HG02642 (cell line): ENCODE data around the gene SLC22A23.

Source experiments
- ATAC-seq: cut with Tn5 transposase; IDR thresholded peaks from one replicate; pipeline ENCODE4 v1.9.1; 2021; ENCODE audit warnings: mild to moderate bottlenecking; ENCODE audit not compliant: unreplicated experiment, poor library complexity

The SLC22A23 gene

DNA sequence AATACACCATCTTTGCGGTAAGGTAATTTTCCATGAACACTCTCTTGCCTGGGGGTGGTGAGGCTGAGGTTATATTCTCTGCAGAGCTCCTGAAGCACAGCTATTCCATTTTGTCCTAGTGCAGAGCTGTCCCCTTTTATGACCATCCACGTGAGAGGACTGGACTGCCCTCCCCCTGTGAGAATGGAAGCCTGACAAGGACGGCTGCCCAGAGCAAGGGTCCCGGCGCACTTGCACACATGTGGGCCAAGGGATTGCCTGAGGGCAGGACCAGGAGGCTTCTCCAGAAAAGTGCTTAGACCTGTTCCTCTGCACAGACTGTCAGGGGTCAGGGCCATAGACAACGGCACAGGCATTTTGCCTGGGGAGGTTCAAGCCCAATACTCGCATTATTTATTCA, 48.2 kb downstream of the SLC22A23 start:
- no peak for ATAC-seq

DNA sequence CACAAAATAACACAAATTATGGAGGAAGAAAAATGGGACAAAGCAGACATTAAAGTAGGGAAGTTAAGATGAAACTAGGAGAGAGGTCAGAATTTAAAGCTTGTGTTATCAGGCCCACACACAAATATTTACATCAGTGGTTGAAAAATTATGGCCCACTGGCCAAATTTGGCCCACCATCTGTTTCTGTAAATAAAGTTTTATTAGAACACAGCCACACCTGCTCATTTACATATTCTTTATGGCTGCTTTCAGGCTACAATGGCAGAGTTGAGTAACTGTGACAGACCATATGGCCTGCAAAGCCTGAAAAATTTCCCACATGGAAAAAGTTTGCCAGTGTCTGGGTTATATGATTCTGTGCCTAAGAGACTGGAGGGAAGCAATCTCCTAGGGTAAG, 49.0 kb downstream of the SLC22A23 start:
- ATAC-seq, result no peak

DNA sequence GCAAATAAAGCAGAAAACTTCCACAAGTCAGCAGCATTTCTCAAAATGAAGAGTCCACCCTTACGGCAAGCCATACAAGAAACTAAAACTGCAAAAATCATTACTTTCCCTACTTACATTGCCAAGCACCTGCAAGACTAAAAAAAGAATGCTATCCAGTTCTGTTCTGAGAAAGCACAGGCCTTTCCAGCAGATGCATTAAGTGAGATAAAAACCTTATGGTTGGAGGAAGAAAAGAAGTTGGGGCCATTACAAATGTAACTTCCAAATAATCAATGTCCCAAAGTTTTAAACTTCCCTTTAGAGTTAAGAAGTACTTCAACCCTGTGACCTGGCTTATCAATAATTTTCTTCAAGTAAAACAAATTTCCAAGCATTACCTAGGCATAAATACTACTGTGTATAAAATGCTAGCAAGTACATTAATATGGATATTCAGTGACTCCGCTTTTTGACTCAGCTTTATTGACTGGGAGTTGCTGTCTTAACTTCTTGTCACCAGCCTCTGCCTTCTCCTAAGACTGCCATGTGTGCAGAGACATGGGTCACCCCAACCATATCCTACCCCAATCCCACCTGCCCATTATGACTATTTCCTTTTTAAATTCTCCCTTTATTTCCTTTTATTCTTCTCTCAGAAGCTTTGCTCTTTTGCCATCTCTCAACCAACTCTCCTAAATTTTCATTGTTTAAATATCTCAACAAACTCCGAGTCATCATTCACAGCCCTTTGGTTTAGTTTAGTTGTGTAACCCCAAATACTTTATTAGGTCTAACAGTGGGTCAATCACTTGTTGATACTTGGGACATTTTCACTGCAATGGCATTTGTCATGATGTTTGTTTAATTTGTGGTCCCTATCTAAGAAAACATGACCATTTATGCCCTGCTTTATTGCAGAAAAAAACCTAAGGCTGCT, 49.7 kb downstream of the SLC22A23 start:
- ATAC-seq, result no peak

DNA sequence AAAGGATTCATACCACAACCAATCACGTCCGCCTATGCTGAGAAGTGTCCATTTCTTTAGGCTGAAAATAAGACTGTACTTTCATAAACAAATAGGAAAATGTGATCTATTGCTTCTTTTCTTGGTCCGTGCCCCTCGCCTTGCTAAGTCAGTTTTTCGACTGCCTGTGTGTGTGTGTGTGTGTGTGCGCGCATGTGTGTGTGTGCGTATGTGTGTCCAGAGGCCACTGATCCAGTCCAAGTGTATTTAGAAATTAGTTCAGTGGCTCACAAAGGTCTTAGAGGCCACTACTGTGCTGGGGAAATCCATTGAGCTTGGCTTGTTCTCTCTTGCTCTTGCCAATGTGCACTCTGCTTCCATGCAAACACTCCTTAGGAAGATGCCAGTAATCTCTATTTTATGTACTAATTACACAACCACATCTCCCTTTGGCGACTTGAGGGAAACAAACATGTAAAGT, 50.5 kb downstream of the SLC22A23 start:
- ATAC-seq, result no peak

DNA sequence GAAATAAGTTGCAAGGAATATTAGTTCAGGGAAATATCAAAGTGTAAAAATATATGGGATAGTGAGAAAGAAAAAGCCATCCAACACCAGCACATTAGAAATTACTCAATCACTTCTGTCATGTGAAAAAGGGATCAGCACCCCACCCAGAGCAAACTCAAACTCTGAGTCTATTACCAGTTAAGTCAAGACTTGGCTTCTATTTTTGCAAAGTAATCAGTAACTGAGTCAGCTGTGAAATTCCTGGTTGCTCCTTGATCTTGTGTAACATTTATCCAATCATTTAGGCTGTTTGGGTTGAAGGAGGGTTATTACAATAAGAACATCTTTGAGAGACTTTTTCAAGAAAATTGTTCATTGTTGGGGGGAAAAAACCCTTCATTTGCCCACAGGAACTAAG, 51.2 kb downstream of the SLC22A23 start:
- ATAC-seq, result no peak

- ATAC-seq, result no peak
Observed at GRCh38 chr6:3405182-3405518, 51.7 kb downstream of the SLC22A23 start.

DNA sequence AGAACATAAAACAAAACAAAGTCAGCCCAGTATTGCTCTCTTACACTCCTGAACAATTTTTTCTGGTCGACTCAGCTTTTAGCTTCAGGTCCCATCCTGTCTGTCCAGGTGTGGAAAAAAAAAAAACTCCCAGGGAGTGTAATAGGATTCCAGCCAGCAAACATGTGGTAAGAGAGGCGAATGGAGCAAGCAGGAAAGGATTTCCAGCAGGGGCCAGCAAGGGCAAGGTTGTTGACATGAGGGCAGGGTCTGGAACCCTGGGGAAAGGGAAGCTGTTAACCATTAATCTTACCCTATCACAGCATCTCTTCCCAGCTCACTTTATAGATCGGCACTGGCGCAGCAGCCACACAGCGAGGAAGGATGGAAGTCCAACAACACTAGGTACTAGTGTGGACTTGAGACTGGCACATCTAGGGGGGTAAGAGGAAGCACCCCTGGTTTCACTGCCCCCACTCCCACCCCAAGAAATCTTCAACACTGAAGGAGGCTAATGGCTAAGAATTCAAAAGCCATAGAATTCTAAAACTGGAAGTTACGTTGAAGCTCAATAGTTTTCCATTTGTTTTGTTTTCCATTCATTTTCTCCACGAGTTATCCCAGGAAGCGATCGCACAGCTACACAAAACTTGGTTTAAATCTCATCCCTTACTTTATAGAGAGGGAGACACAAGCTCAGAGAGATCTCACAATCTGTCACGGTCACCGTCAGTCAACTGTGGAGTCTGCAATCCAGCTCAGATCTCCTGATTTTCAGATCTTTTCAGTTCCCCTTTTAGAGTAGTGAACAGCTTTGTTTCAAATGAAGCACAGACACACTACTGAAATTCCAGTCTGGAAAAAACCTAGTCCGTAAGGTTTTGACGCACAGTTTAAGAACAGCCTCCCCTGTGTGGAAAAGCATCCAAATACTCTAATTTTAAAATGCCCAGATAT, 53.3 kb downstream of the SLC22A23 start:
- ATAC-seq, result no peak

- ATAC-seq, result no peak
Observed at GRCh38 chr6:3402310-3403237, 54.3 kb downstream of the SLC22A23 start.

- ATAC-seq, result no peak
Observed at GRCh38 chr6:3400162-3400561, 56.7 kb downstream of the SLC22A23 start.

GRCh38 chr6:3398755-3399696, 57.8 kb downstream of the SLC22A23 start:
- no peak for ATAC-seq

GRCh38 chr6:3398165-3398562, 58.7 kb downstream of the SLC22A23 start:
- ATAC-seq, result no peak

- no peak for ATAC-seq
Observed at GRCh38 chr6:3397229-3398164, 59.4 kb downstream of the SLC22A23 start.

- ATAC-seq, result no peak
Observed at GRCh38 chr6:3396503-3397180, 60.2 kb downstream of the SLC22A23 start.

DNA sequence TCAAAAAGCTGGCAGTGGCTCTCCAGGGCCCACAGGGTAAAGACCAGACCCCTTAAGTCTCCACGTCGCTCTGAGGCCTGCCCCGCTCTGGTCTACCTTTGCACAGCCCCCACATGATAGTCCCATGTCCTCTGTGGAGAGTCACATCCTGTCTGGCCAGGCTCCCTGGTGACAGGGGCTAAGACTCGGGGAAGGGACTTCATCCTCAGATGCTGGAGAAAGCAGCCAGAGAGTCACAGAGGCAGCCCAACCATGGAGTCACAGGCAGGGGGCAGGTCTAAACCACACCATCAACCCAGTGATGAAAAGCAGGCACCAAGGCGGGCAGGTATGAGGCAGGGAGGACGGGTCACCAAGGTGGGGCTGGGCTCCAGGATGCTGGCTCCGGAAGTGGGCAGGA, 62.2 kb downstream of the SLC22A23 start:
- no peak for ATAC-seq

DNA sequence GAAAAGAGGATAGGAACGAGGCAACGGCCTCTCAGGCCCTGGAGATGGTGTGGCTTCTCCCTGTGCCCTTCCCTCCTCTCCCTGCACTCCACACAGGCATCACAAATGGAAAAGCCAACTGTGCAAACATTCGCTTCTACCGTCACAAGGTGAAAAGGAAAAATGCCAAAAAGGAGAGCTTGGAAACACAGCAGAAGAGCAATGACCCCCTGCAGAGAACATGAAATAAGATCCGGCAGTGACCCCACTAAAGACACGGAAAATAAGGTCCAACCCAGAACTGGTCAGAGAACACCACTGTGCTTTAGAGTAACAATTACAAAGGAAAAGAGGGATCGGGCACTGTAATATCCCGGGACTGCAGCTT, 63.0 kb downstream of the SLC22A23 start:
- no peak for ATAC-seq

- no peak for ATAC-seq
Observed at GRCh38 chr6:3392930-3393835, 63.7 kb downstream of the SLC22A23 start.
